Measurements from ENCODE around the gene TMEM37.
A peak's percentile ranks its signal among the peaks of the same experiment; 100 is the strongest.

- TF ChIP-seq CTCF (IDR thresholded peaks at IDR 0.05) (peak; percentile 21 to 88 (median 80)), POLR2A (IDR thresholded peaks at IDR 0.05) (no peak)
Observed at GRCh38 chr2:119407430-119408220, 24.0 kb upstream of the TMEM37 start.
